ENCODE data around the gene ATG4A. TPM values are rescaled to one million over a fixed set of nuclear protein-coding genes. Genes with fewer than 3 reads are reported as not detected.

ATG4A gene
- total and polyA plus RNA-seq, 7 experiments from 2014 or later = 6.7 to 16.4 (median 8.7) TPM

DNA sequence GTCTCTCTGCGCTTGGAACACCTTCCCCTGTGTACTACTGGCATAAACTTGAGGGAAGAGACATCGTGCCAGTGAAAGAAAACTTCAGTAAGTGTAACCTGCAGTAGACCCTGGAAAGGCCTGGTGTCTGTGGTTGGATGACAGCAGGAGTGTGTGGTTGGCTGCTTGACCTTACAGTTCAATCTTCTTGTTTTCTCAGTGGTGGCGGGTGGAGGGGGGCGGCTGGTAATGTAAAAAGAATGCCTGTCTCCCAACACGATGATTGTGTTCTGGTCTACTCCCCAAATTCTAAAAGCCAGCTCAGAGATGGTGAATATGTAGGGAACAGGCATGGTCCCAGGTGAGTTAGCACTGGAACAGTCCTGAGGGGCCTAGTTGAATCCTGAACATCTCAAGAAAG, 18.8 kb upstream of the ATG4A start:
- H3K9me3 Mint-ChIP-seq = no peaks in the 10 kb centered on the region
- H3K36me3 ChIP-seq (ENCODE audit: control insufficient read depth in 2 of 3, insufficient read depth in 3 of 3, low read length in 3 of 3) = peaks cover 0 to 21% (median 10%) of the 10 kb centered on the region in 3 experiments
- H3K27ac Mint-ChIP-seq = peak overlapping the region in 1 of 9 donors; percentile 33
- peaks cover 0 to 11% (median 1%) of the 10 kb centered on the region in 7 donors for H3K4me1 Mint-ChIP-seq
- POLR2A ChIA-PET = no interaction called here
- H3K27me3 Mint-ChIP-seq = peaks cover 0 to 7% (median 0%) of the 10 kb centered on the region in 5 donors
- intact Hi-C loops (cut with micrococcal nuclease) = loop anchor here (1.0 to 10.0 kb wide), 17 partner anchors 18 to 1200 kb away; partner anchors contain the start of genes NCBP2L (in 2 of the 2), ATG4A (in 1 of the 2), PSMD10 (in 1 of the 2) and TSC22D3 (in 1 of the 2)
- H3K36me3 Mint-ChIP-seq = peaks cover 0 to 12% (median 5%) of the 10 kb centered on the region in 5 donors
- CTCF ChIA-PET = interaction anchor here (1.1 kb wide), 1 partner anchor 52 kb away, joined by 3 read pairs; no protein-coding TSS in a partner anchor
- no peaks in the 10 kb centered on the region for H3K9me3 ChIP-seq (ENCODE audit: control insufficient read depth in 2 of 3, low read length in 3 of 3)
- DNase-seq = no peak
- H3K27me3 ChIP-seq (ENCODE audit: control insufficient read depth in 2 of 2, insufficient read depth in 2 of 2, low read length in 2 of 2) = no peaks in the 10 kb centered on the region
- ATAC-seq = no peak
- no peak overlapping the region for H3K27ac ChIP-seq (ENCODE audit: low read depth, low read length)
- H3K4me3 ChIP-seq (ENCODE audit: low read length) = no peak overlapping the region
- H3K4me1 ChIP-seq (ENCODE audit: control insufficient read depth in 2 of 2, insufficient read depth in 2 of 2, low read length in 2 of 2) = no peaks in the 10 kb centered on the region
- no peak overlapping the region for H3K4me3 Mint-ChIP-seq

DNA sequence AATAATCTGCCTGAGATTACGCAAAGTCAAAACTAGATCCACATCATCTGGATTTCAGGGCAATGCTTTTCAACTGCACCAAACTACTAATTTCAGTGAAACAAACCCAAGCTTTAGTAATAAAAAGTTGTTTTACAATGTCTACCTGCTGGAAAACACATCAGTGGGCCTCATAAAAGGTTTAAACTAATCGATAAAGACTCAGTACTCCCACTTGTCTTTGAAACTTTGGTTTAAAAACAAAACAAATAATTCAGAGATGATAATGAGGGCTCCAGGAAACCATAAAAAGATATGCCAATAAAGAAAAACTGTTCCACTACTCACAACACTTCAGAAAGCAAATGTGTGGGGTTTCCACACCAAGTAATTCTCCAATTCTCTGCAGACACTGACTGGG, 10.5 kb upstream of the ATG4A start:
- Mint-ChIP-seq H3K36me3 (peaks cover 0 to 10% (median 0%) of the 10 kb centered on the region in 5 donors), H3K9me3 (no peaks in the 10 kb centered on the region), H3K4me3 (no peak overlapping the region), H3K4me1 (no peaks in the 10 kb centered on the region), H3K27me3 (no peaks in the 10 kb centered on the region), H3K27ac (peak overlapping the region in 5 of 9 donors; percentile 12 to 63 (median 43))
- ATAC-seq = no peak
- no peak overlapping the region for H3K27ac ChIP-seq (ENCODE audit: low read depth, low read length)
- H3K27me3 ChIP-seq (ENCODE audit: control insufficient read depth in 2 of 2, insufficient read depth in 2 of 2, low read length in 2 of 2) = no peaks in the 10 kb centered on the region
- DNase-seq = no peak
- intact Hi-C loops (cut with micrococcal nuclease) = no loop called here
- ChIA-PET POLR2A (no interaction called here), CTCF (no interaction called here)
- H3K9me3 ChIP-seq (ENCODE audit: control insufficient read depth in 2 of 3, low read length in 3 of 3) = no peaks in the 10 kb centered on the region
- peaks cover 0 to 15% (median under 1%) of the 10 kb centered on the region in 3 experiments for H3K36me3 ChIP-seq (ENCODE audit: control insufficient read depth in 2 of 3, insufficient read depth in 3 of 3, low read length in 3 of 3)
- H3K4me1 ChIP-seq (ENCODE audit: control insufficient read depth in 2 of 2, insufficient read depth in 2 of 2, low read length in 2 of 2) = no peaks in the 10 kb centered on the region
- no peak overlapping the region for H3K4me3 ChIP-seq (ENCODE audit: low read length)

DNA sequence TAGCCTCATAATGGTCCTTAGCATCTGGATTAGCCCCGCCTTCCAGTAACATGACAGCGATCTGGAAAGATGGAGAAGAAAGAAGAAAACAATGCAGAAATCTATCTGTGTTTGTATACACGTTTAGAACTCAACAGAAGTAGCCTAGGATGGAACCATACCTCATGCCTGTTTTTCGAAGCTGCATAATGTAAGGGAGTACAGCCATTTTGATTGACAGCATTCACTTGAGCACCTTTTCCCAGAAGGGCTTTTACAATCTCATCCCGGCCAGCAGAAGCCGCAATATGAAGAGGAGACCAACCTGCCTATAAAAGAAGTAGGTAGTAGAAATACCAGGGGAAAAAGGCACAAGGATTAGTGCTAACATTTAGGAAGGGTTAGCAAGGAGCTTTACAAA, 3.8 kb upstream of the ATG4A start:
- Mint-ChIP-seq H3K27me3 (no peaks in the 10 kb centered on the region), H3K4me3 (no peak overlapping the region), H3K4me1 (peaks cover 0 to 16% (median 12%) of the 10 kb centered on the region in 7 donors), H3K9me3 (no peaks in the 10 kb centered on the region), H3K27ac (no peak overlapping the region), H3K36me3 (peaks cover 0 to 3% (median 0%) of the 10 kb centered on the region in 5 donors)
- H3K4me1 ChIP-seq (ENCODE audit: control insufficient read depth in 2 of 2, insufficient read depth in 2 of 2, low read length in 2 of 2) = no peaks in the 10 kb centered on the region
- ChIA-PET POLR2A (no interaction called here), CTCF (no interaction called here)
- ATAC-seq (no peak), DNase-seq (no peak)
- no peaks in the 10 kb centered on the region for H3K9me3 ChIP-seq (ENCODE audit: control insufficient read depth in 2 of 3, low read length in 3 of 3)
- no peak overlapping the region for H3K4me3 ChIP-seq (ENCODE audit: low read length)
- H3K27ac ChIP-seq (ENCODE audit: low read depth, low read length) = no peak overlapping the region
- H3K36me3 ChIP-seq (ENCODE audit: control insufficient read depth in 2 of 3, insufficient read depth in 3 of 3, low read length in 3 of 3) = peaks cover 0 to 16% (median 6%) of the 10 kb centered on the region in 3 experiments
- H3K27me3 ChIP-seq (ENCODE audit: control insufficient read depth in 2 of 2, insufficient read depth in 2 of 2, low read length in 2 of 2) = no peaks in the 10 kb centered on the region
- intact Hi-C loops (cut with micrococcal nuclease) = no loop called here

DNA sequence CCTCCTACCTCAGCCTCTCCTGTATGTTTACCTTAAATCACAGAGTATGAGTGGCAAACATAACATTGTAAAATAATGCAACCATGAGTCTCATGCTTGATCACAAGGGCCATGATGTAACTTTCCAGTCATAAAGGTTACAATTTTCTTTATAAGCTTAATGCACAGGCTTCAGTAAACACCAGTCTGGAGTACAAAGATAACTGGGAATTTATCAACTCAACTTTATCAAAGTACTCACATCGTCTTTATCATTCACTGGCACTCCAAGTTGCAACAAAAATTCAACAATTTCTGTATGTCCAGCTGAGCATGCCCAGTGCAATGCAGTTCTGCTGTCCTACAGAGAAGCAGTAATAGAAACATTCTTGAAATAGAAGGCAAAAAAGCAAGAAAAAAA, 3.1 kb upstream of the ATG4A start:
- Mint-ChIP-seq H3K9me3 (no peaks in the 10 kb centered on the region), H3K36me3 (peaks cover 0 to 3% (median 0%) of the 10 kb centered on the region in 5 donors), H3K4me3 (no peak overlapping the region), H3K27me3 (no peaks in the 10 kb centered on the region), H3K4me1 (peaks cover 0 to 21% (median 15%) of the 10 kb centered on the region in 7 donors), H3K27ac (no peak overlapping the region)
- POLR2A ChIA-PET = no interaction called here
- Histone ChIP-seq H3K27me3 (ENCODE audit: control insufficient read depth in 2 of 2, insufficient read depth in 2 of 2, low read length in 2 of 2) (no peaks in the 10 kb centered on the region), H3K9me3 (ENCODE audit: control insufficient read depth in 2 of 3, low read length in 3 of 3) (no peaks in the 10 kb centered on the region), H3K36me3 (ENCODE audit: control insufficient read depth in 2 of 3, insufficient read depth in 3 of 3, low read length in 3 of 3) (peaks cover 0 to 16% (median 6%) of the 10 kb centered on the region in 3 experiments), H3K4me3 (ENCODE audit: low read length) (no peak overlapping the region), H3K27ac (ENCODE audit: low read depth, low read length) (no peak overlapping the region), H3K4me1 (ENCODE audit: control insufficient read depth in 2 of 2, insufficient read depth in 2 of 2, low read length in 2 of 2) (no peaks in the 10 kb centered on the region)
- CTCF ChIA-PET = no interaction called here
- DNase-seq (no peak), ATAC-seq (no peak)
- intact Hi-C loops (cut with micrococcal nuclease) = no loop called here

DNA sequence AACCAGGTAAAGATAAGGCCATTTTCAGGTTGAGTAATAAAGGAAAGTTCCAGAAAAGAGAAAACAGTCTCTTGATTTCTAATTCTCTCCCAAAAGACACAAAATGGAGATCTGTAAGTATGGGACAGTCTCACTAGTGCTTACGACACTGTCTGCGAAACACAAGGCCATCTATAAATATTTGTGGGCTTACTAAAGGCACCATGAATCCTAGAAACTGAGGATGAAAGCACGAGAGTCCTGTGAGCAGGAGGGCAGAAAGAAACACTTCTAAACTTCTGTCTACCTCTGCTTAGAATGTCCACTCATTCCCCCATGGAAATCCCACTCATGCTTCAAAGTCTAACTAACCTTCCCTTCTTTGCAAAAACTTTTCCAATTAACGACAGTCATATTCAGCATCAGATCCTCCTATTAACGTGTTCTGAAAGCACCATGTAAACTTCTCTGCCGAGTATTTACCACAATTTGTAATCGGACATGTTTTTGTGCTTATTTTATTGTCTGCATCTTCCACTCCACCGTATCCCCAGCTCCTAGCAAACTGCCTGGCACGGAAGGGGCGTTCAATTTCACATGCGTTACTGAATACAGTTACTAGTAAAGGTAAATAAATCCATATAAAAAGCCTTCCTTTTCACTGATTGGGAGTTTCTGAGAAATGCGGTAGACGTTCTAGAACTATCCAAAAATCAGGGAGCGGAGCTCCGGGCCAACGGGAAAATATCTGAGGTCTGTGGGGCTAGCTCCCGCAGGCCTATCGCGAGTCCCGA, 901 bp upstream of the ATG4A start:
- DNase-seq (no peak), ATAC-seq (no peak)
- Histone ChIP-seq H3K4me1 (ENCODE audit: control insufficient read depth in 2 of 2, insufficient read depth in 2 of 2, low read length in 2 of 2) (no peaks in the 10 kb centered on the region), H3K4me3 (ENCODE audit: low read length) (peak overlapping the region; percentile 85), H3K9me3 (ENCODE audit: control insufficient read depth in 2 of 3, low read length in 3 of 3) (no peaks in the 10 kb centered on the region), H3K27me3 (ENCODE audit: control insufficient read depth in 2 of 2, insufficient read depth in 2 of 2, low read length in 2 of 2) (no peaks in the 10 kb centered on the region), H3K36me3 (ENCODE audit: control insufficient read depth in 2 of 3, insufficient read depth in 3 of 3, low read length in 3 of 3) (peaks cover 0 to 12% (median 6%) of the 10 kb centered on the region in 3 experiments), H3K27ac (ENCODE audit: low read depth, low read length) (peak overlapping the region; percentile 88)
- POLR2A ChIA-PET = interaction anchor here (0.9 to 1.4 kb wide), 3 partner anchors 14 to 412 kb away, joined by 3 to 4 read pairs (median 4); no protein-coding TSS in a partner anchor
- Mint-ChIP-seq H3K27me3 (no peaks in the 10 kb centered on the region), H3K4me3 (no peak overlapping the region), H3K36me3 (peaks cover 0 to 3% (median 0%) of the 10 kb centered on the region in 5 donors), H3K9me3 (no peaks in the 10 kb centered on the region), H3K4me1 (peaks cover 0 to 28% (median 15%) of the 10 kb centered on the region in 7 donors), H3K27ac (no peak overlapping the region)
- CTCF ChIA-PET = interaction anchor here (0.6 kb wide), 1 partner anchor 16 kb away, joined by 3 read pairs; no protein-coding TSS in a partner anchor
- intact Hi-C loops (cut with micrococcal nuclease) = loop anchor here (1.0 to 10.0 kb wide), 17 partner anchors 18 to 1644 kb away; partner anchors contain the start of genes MORC4 (in 2 of the 2), NCBP2L (in 2 of the 2), PRPS1 (in 2 of the 2) and RADX (in 2 of the 2)

DNA sequence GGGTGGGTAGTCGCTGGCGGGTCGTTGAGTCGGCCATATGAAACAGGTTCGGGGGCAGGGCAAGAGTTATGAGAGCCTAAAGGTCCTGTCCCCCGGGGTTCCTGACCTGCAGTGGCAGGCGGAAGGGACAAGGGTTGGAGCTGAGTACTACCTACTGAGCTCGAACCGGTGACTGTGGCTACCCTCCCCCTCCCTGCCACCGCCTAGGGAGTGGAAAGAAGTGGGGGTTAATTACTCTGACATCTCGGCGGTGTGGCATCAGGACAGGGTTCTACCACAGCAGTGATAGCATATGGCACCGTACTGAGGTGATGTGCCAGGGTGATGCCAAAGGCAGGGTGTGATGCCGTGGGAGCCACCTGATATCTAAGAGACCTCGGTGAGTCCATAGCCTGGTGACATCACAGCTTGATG, 307 bp downstream of the ATG4A start:
- Mint-ChIP-seq H3K4me3 (no peak overlapping the region), H3K36me3 (peaks cover 0 to 3% (median 0%) of the 10 kb centered on the region in 5 donors), H3K4me1 (peaks cover 0 to 28% (median 15%) of the 10 kb centered on the region in 7 donors), H3K9me3 (no peaks in the 10 kb centered on the region), H3K27ac (no peak overlapping the region), H3K27me3 (no peaks in the 10 kb centered on the region)
- POLR2A ChIA-PET = interaction anchor here (0.6 to 1.4 kb wide), 4 partner anchors 15 to 413 kb away, joined by 3 to 4 read pairs (median 4); no protein-coding TSS in a partner anchor
- no peak for DNase-seq
- CTCF ChIA-PET = interaction anchor here (0.6 kb wide), 2 partner anchors 27 to 71 kb away, joined by 3 to 4 read pairs; no protein-coding TSS in a partner anchor
- Histone ChIP-seq H3K36me3 (ENCODE audit: control insufficient read depth in 2 of 3, insufficient read depth in 3 of 3, low read length in 3 of 3) (peaks cover 0 to 9% (median 4%) of the 10 kb centered on the region in 3 experiments), H3K4me1 (ENCODE audit: control insufficient read depth in 2 of 2, insufficient read depth in 2 of 2, low read length in 2 of 2) (no peaks in the 10 kb centered on the region), H3K27ac (ENCODE audit: low read depth, low read length) (peak overlapping the region; percentile 88), H3K9me3 (ENCODE audit: control insufficient read depth in 2 of 3, low read length in 3 of 3) (no peaks in the 10 kb centered on the region), H3K4me3 (ENCODE audit: low read length) (peak overlapping the region; percentile 85), H3K27me3 (ENCODE audit: control insufficient read depth in 2 of 2, insufficient read depth in 2 of 2, low read length in 2 of 2) (no peaks in the 10 kb centered on the region)
- intact Hi-C loops (cut with micrococcal nuclease) = loop anchor here (1.0 to 10.0 kb wide), 17 partner anchors 19 to 1643 kb away; partner anchors contain the start of genes MORC4 (in 2 of the 2), NCBP2L (in 2 of the 2), PRPS1 (in 2 of the 2) and RADX (in 2 of the 2)
- ATAC-seq = peak; percentile 12
